CD14-positive monocyte (primary cell): ENCODE measurements around the gene ILDR2. TPM values are rescaled to one million over a fixed set of nuclear protein-coding genes. Genes with fewer than 3 reads are reported as not detected.

Source experiments
- DNase-seq, 3 donors: peaks; one replicate each; pipeline ENCODE4 v3.0.0-alpha.2; 2011 to 2022
- H2AFZ ChIP-seq: 2 replicates; pipeline ENCODE4 v1.6.0; 2012; ENCODE audit warnings: mild to moderate bottlenecking, low read depth, low read length, inconsistent platforms; ENCODE audit not compliant: insufficient read depth, poor library complexity, severe bottlenecking
- H3K27ac ChIP-seq, 2 donors: 1 replicate in 1 of 2; 2 replicates in 1 of 2; pipeline ENCODE4 v1.5.1; 2012 to 2013; ENCODE audit warnings: low read length in 2 of 2, control low read depth in 1 of 2, inconsistent platforms in 1 of 2, low read depth in 1 of 2, mild to moderate bottlenecking in 1 of 2
- H3K27me3 ChIP-seq, 2 donors: one replicate each; pipeline versions ENCODE4 v1.6.0 to v1.6.1; 2011 to 2013; ENCODE audit warnings: low read length in 2 of 2; ENCODE audit not compliant: control insufficient read depth in 2 of 2, insufficient read depth in 2 of 2
- H3K36me3 ChIP-seq, 2 donors: replicated peaks in 1 of 2; 1 replicate in 1 of 2; 2 replicates in 1 of 2; pipeline versions ENCODE4 v1.5.1 to v1.6.1; 2012 to 2013; ENCODE audit warnings: low read length in 2 of 2, control low read depth in 1 of 2, inconsistent platforms in 1 of 2, mild to moderate bottlenecking in 1 of 2; ENCODE audit not compliant: insufficient read depth in 2 of 2, control insufficient read depth in 1 of 2
- H3K4me1 ChIP-seq, 2 donors: 1 replicate in 1 of 2; 2 replicates in 1 of 2; pipeline versions ENCODE4 v1.5.1 to v1.6.1; 2012 to 2013; ENCODE audit warnings: low read length in 2 of 2, control low read depth in 1 of 2, inconsistent platforms in 1 of 2, mild to moderate bottlenecking in 1 of 2, moderate library complexity in 1 of 2; ENCODE audit not compliant: insufficient read depth in 2 of 2, control insufficient read depth in 1 of 2
- H3K4me2 ChIP-seq: replicated peaks from 2 replicates; pipeline ENCODE3; 2012; ENCODE audit warnings: low read length, moderate library complexity, mild to moderate bottlenecking; ENCODE audit not compliant: poor library complexity, severe bottlenecking; ENCODE audit errors: extremely low read depth
- H3K4me3 ChIP-seq, 3 experiments: fragments of 200-600 bp in 1 of 3; sonication (generic) in 1 of 3; replicated peaks in 1 of 3; 1 replicate in 2 of 3; 2 replicates in 1 of 3; pipeline ENCODE4 v1.5.1; 2011 to 2013; ENCODE audit warnings: low read length in 3 of 3, mild to moderate bottlenecking in 3 of 3, control low read depth in 2 of 3, low read depth in 2 of 3, inconsistent platforms in 1 of 3, moderate library complexity in 1 of 3
- H3K79me2 ChIP-seq: 2 replicates; pipeline ENCODE4 v1.6.0; 2012; ENCODE audit warnings: mild to moderate bottlenecking, control low read depth, inconsistent platforms, low read length, moderate library complexity; ENCODE audit not compliant: insufficient read depth
- H3K9ac ChIP-seq: 2 replicates; pipeline ENCODE4 v1.6.0; 2017; ENCODE audit warnings: low read length, mild to moderate bottlenecking; ENCODE audit not compliant: insufficient read depth, poor library complexity, severe bottlenecking
- H3K9me3 ChIP-seq, 2 donors: replicated peaks in 1 of 2; 1 replicate in 1 of 2; 2 replicates in 1 of 2; pipeline versions ENCODE4 v1.5.1 to v1.6.1; 2012 to 2013; ENCODE audit warnings: low read length in 2 of 2, control low read depth in 1 of 2; ENCODE audit not compliant: control insufficient read depth in 1 of 2, insufficient read depth in 1 of 2
- H4K20me1 ChIP-seq: 2 replicates; pipeline ENCODE4 v1.6.0; 2012; ENCODE audit warnings: mild to moderate bottlenecking, low read length, control low read depth, moderate library complexity; ENCODE audit not compliant: insufficient read depth
- H3K27ac Mint-ChIP-seq, 7 donors: one replicate each; pipeline ENCODE4 v1.8.0; 2020; ENCODE audit warnings: mild to moderate bottlenecking in 7 of 7, mixed read lengths in 7 of 7, moderate library complexity in 6 of 7, inconsistent platforms in 2 of 7
- H3K27me3 Mint-ChIP-seq, 3 donors: one replicate each; pipeline ENCODE4 v1.8.0; 2021 to 2022; ENCODE audit warnings: low read depth in 3 of 3, mild to moderate bottlenecking in 3 of 3, mixed read lengths in 3 of 3, moderate library complexity in 3 of 3, inconsistent platforms in 1 of 3
- H3K36me3 Mint-ChIP-seq, 2 donors: one replicate each; pipeline ENCODE4 v1.8.0; 2020; ENCODE audit warnings: mixed read lengths in 2 of 2, inconsistent platforms in 1 of 2, mild to moderate bottlenecking in 1 of 2
- H3K4me1 Mint-ChIP-seq: one replicate; pipeline ENCODE4 v1.8.0; 2020; ENCODE audit warnings: mild to moderate bottlenecking, mixed read lengths
- H3K4me3 Mint-ChIP-seq, 2 donors: one replicate each; pipeline ENCODE4 v1.8.0; 2020; ENCODE audit warnings: mild to moderate bottlenecking in 2 of 2, mixed read lengths in 2 of 2, moderate library complexity in 1 of 2
- H3K9me3 Mint-ChIP-seq, 7 donors: one replicate each; pipeline ENCODE4 v1.8.0; 2020 to 2022; ENCODE audit warnings: mixed read lengths in 7 of 7, mild to moderate bottlenecking in 6 of 7, moderate library complexity in 6 of 7, inconsistent platforms in 2 of 7
- CTCF ChIP-seq: fragments of 200-600 bp; IDR thresholded peaks from one replicate; pipeline ENCODE4 v1.8.0; 2022; ENCODE audit warnings: antibody characterized with exemption, mild to moderate bottlenecking
- WGBS: methylation state at CpG from one replicate; pipeline ENCODE4 v1.1.5; 2013; ENCODE audit warnings: missing lambda C conversion rate; ENCODE audit not compliant: insufficient coverage; 5-methylcytosine and 5-hydroxymethylcytosine counted together
- intact Hi-C, 2 donors: fragments of 100-400 bp; cut with micrococcal nuclease; formaldehyde crosslinking; loops; one replicate each; pipeline versions ENCODE4 v1.15.0 to v1.15.1; 2023
- polyA plus RNA-seq, 3 donors: library from polyadenylated mRNA; depleted of rRNA in 1 of 3; unstranded in 2 of 3; stranded (reverse) in 1 of 3; fragments of 300-500 nt in 2 of 3; fragments of >200 nt in 1 of 3; fragmentation: Illumina TruSeq in 2 of 3; gene quantifications; 1 replicate in 2 of 3; 2 replicates in 1 of 3; pipeline ENCODE4 v1.2.3, GENCODE V29; 2012 to 2021

The ILDR2 gene
- polyA plus RNA-seq, 3 donors, result not detected

- no peak overlapping the region for H2AFZ ChIP-seq
- Mint-ChIP-seq H3K27me3 (peaks cover 0 to 2% (median 1%) of the 10 kb centered on the region in 3 donors), H3K9me3 (peaks cover 0 to 2% (median 0%) of the 10 kb centered on the region in 7 donors), H3K27ac (no peak overlapping the region), H3K36me3 (no peaks in the 10 kb centered on the region), H3K4me1 (no peaks in the 10 kb centered on the region), H3K4me3 (no peak overlapping the region)
- H3K9ac ChIP-seq, result no peak overlapping the region
- no peak overlapping the region for H3K4me2 ChIP-seq
- H3K9me3 ChIP-seq, result no peaks in the 10 kb centered on the region
- 100% methylated on average over 1 of the region's 5 CpGs for WGBS
- TF ChIP-seq CTCF, result no peak
- H3K4me3 ChIP-seq, result no peak overlapping the region
- intact Hi-C loops, result no loop called here
- H3K36me3 ChIP-seq, result no peaks in the 10 kb centered on the region
- H4K20me1 ChIP-seq, result no peaks in the 10 kb centered on the region
- no peaks in the 10 kb centered on the region for H3K27me3 ChIP-seq
- no peaks in the 10 kb centered on the region for H3K4me1 ChIP-seq
- H3K27ac ChIP-seq, result no peak overlapping the region
- no peak for DNase-seq
- no peaks in the 10 kb centered on the region for H3K79me2 ChIP-seq
Observed at GRCh38 chr1:166939741-166940375, 35.5 kb downstream of the ILDR2 start.

DNA sequence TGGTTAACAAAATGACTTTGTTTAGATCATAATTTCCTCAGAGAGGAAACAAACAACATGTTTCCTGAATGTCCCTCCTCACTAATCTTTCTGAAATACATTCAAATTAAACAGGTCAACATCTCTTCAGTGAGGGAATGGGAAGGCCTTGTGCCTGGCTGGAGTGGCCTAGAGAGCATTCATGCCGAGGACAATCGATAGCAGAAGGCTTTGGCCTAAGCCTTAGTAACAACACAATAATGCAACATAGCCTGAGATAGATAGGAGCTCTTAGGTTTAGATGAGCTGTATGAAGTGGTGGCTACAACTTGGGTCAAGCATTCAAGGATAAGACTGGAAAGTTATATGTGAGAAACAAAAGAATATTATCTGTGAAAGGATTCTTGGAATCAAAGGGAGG lies 37.4 kb downstream of the ILDR2 start:
- Histone ChIP-seq H3K36me3 (no peaks in the 10 kb centered on the region), H3K9ac (no peak overlapping the region), H2AFZ (no peak overlapping the region), H3K27me3 (no peaks in the 10 kb centered on the region), H3K9me3 (no peaks in the 10 kb centered on the region), H3K27ac (no peak overlapping the region), H4K20me1 (no peaks in the 10 kb centered on the region), H3K4me1 (no peaks in the 10 kb centered on the region), H3K4me2 (no peak overlapping the region), H3K79me2 (no peaks in the 10 kb centered on the region), H3K4me3 (no peak overlapping the region)
- H3K4me1 Mint-ChIP-seq, result no peaks in the 10 kb centered on the region
- H3K27me3 Mint-ChIP-seq, result peaks cover 0 to 5% (median 3%) of the 10 kb centered on the region in 3 donors
- DNase-seq, result no peak
- WGBS, result no CpG with 5 or more reads among the region's 2 CpGs
- TF ChIP-seq CTCF, result no peak
- intact Hi-C loops, result no loop called here
- no peak overlapping the region for H3K4me3 Mint-ChIP-seq
- H3K9me3 Mint-ChIP-seq, result peaks cover 0 to 2% (median 0%) of the 10 kb centered on the region in 7 donors
- no peaks in the 10 kb centered on the region for H3K36me3 Mint-ChIP-seq
- H3K27ac Mint-ChIP-seq, result no peak overlapping the region
